Gastrocnemius medialis (tissue), 4 donors: Measurements from ENCODE around the gene CDK3.

Experiments used
- CTCF ChIP-seq, 5 experiments: fragments of 450-650 bp in 3 of 5; fragments of 200-600 bp in 2 of 5; sonication (generic) in 2 of 5; IDR thresholded peaks in 4 of 5; conservative IDR thresholded peaks in 1 of 5; 1 replicate in 4 of 5; 2 replicates in 1 of 5; pipeline ENCODE4 v1.5.1; 2016 to 2019; ENCODE audit warnings: antibody characterized with exemption in 5 of 5, mild to moderate bottlenecking in 3 of 5, moderate library complexity in 3 of 5
- POLR2A ChIP-seq, 2 donors: fragments of 450-650 bp; IDR thresholded peaks; one replicate each; pipeline ENCODE4 v1.6.1; 2017; ENCODE audit warnings: antibody characterized with exemption in 2 of 2, mild to moderate bottlenecking in 2 of 2, moderate library complexity in 2 of 2

GRCh38 chr17:76018801-76019200 lies 18.1 kb downstream of the CDK3 start:
- TF ChIP-seq CTCF (IDR thresholded peaks at IDR 0.05 in 4 of 5, conservative IDR thresholded peaks at IDR 0.05 in 1 of 5) (no peak), POLR2A (IDR thresholded peaks at IDR 0.05) (no peak)
